Progenitor cell of endocrine pancreas (in vitro differentiated cells): ENCODE measurements around the gene KIF21B. TPM values are rescaled to one million over a fixed set of nuclear protein-coding genes. Genes with fewer than 3 reads are reported as not detected.

Experiments used
- DNase-seq: peaks from one replicate; pipeline ENCODE4 v3.0.0; 2021; ENCODE audit warnings: low spot score; ENCODE audit not compliant: unreplicated experiment
- H3K27ac Mint-ChIP-seq: 2 replicates; pipeline ENCODE4 v1.8.0; 2021; ENCODE audit warnings: mild to moderate bottlenecking, moderate library complexity, mixed read lengths
- H3K27me3 Mint-ChIP-seq: 2 replicates; pipeline ENCODE4 v1.8.0; 2021; ENCODE audit warnings: mixed read lengths
- H3K36me3 Mint-ChIP-seq: 2 replicates; pipeline ENCODE4 v1.8.0; 2022; ENCODE audit warnings: mixed read lengths; ENCODE audit not compliant: insufficient read depth
- H3K4me1 Mint-ChIP-seq: 2 replicates; pipeline ENCODE4 v1.8.0; 2021; ENCODE audit warnings: low read depth, mixed read lengths
- H3K4me3 Mint-ChIP-seq: 2 replicates; pipeline ENCODE4 v1.8.0; 2021; ENCODE audit warnings: low read depth, mild to moderate bottlenecking, moderate library complexity, mixed read lengths
- H3K9me3 Mint-ChIP-seq: 2 replicates; pipeline ENCODE4 v1.8.0; 2021; ENCODE audit warnings: low read depth, mixed read lengths
- CTCF ChIP-seq: fragments of 200-600 bp; sonication (generic); IDR thresholded peaks from one replicate; pipeline ENCODE4 v1.5.0; 2021; ENCODE audit warnings: antibody characterized with exemption, mild to moderate bottlenecking; ENCODE audit not compliant: unreplicated experiment
- total RNA-seq: library from RNA; stranded (reverse); gene quantifications from 2 replicates; pipeline ENCODE4 v1.2.1, GENCODE V29; 2021

KIF21B gene
- total RNA-seq, 1 donor from 2014 or later = 11.4 TPM

GRCh38 chr1:201066986-201067385 lies 43.5 kb upstream of the KIF21B start:
- H3K4me1 Mint-ChIP-seq = peaks cover 5% of the 10 kb centered on the region
- no peaks in the 10 kb centered on the region for H3K36me3 Mint-ChIP-seq
- no peak for TF ChIP-seq CTCF
- H3K4me3 Mint-ChIP-seq = no peak overlapping the region
- H3K27me3 Mint-ChIP-seq = peaks cover 11% of the 10 kb centered on the region
- no peak overlapping the region for H3K27ac Mint-ChIP-seq
- H3K9me3 Mint-ChIP-seq = no peaks in the 10 kb centered on the region
- no peak for DNase-seq

GRCh38 chr1:201065686-201066085 lies 42.2 kb upstream of the KIF21B start:
- Mint-ChIP-seq H3K27ac (no peak overlapping the region), H3K4me1 (peaks cover 5% of the 10 kb centered on the region), H3K36me3 (no peaks in the 10 kb centered on the region), H3K9me3 (no peaks in the 10 kb centered on the region), H3K4me3 (no peak overlapping the region), H3K27me3 (peaks cover 5% of the 10 kb centered on the region)
- DNase-seq = no peak
- no peak for TF ChIP-seq CTCF

- Mint-ChIP-seq H3K4me1 (peaks cover 6% of the 10 kb centered on the region), H3K36me3 (no peaks in the 10 kb centered on the region), H3K9me3 (no peaks in the 10 kb centered on the region), H3K27me3 (peaks cover 5% of the 10 kb centered on the region), H3K27ac (no peak overlapping the region), H3K4me3 (no peak overlapping the region)
- no peak for DNase-seq
- no peak for TF ChIP-seq CTCF
These were observed 41.3 kb upstream of the KIF21B start for GRCh38 chr1:201064806-201065205.

GRCh38 chr1:201063145-201063544 lies 39.6 kb upstream of the KIF21B start:
- peaks cover 5% of the 10 kb centered on the region for H3K27me3 Mint-ChIP-seq
- H3K4me1 Mint-ChIP-seq = peaks cover 2% of the 10 kb centered on the region
- DNase-seq = no peak
- no peak overlapping the region for H3K27ac Mint-ChIP-seq
- no peaks in the 10 kb centered on the region for H3K9me3 Mint-ChIP-seq
- no peaks in the 10 kb centered on the region for H3K36me3 Mint-ChIP-seq
- TF ChIP-seq CTCF = no peak
- no peak overlapping the region for H3K4me3 Mint-ChIP-seq

GRCh38 chr1:201062511-201063091 lies 39.1 kb upstream of the KIF21B start:
- no peak for TF ChIP-seq CTCF
- H3K27ac Mint-ChIP-seq = no peak overlapping the region
- peaks cover 2% of the 10 kb centered on the region for H3K4me1 Mint-ChIP-seq
- DNase-seq = no peak
- no peaks in the 10 kb centered on the region for H3K9me3 Mint-ChIP-seq
- H3K27me3 Mint-ChIP-seq = peaks cover 10% of the 10 kb centered on the region
- H3K36me3 Mint-ChIP-seq = no peaks in the 10 kb centered on the region
- H3K4me3 Mint-ChIP-seq = no peak overlapping the region
